Occipital lobe (tissue), 2 donors: Measurements from ENCODE around the gene NCOA6. TPM values are rescaled to one million over a fixed set of nuclear protein-coding genes. Genes with fewer than 3 reads are reported as not detected.
A peak's percentile ranks its signal among the peaks of the same experiment; 100 is the strongest.

Experiments used
- DNase-seq: peaks from one replicate; lab custom pipeline; 2025; lab: John Stamatoyannopoulos, UW
- total RNA-seq: library from RNA; depleted of rRNA; stranded (reverse); fragments of >200 nt; gene quantifications from one replicate; pipeline ENCODE4 v1.2.3, GENCODE V29; 2014

NCOA6 gene
- 60.8 TPM for total RNA-seq

- peak; percentile 85 for DNase-seq
Observed at GRCh38 chr20:34825530-34826362, at the start of gene NCOA6. TSS of gene NCOA6 (minus strand) at chr20:34825651. CDS start at chr20:34782355, 43,296 bp downstream.

GRCh38 chr20:34874094-34874654, 48.7 kb upstream of the NCOA6 start:
- peak; percentile 59 for DNase-seq

- DNase-seq: no peak
Observed at GRCh38 chr20:34873583-34874093, 48.2 kb upstream of the NCOA6 start.

GRCh38 chr20:34872622-34873224, 47.3 kb upstream of the NCOA6 start, which contains the start of gene GGT7:
TSS of gene GGT7 (minus strand) at chr20:34872856. CDS start at chr20:34872815, 41 bp downstream.
- peak; percentile 73 for DNase-seq

GRCh38 chr20:34871966-34872621, 46.6 kb upstream of the NCOA6 start:
- DNase-seq: no peak

DNA sequence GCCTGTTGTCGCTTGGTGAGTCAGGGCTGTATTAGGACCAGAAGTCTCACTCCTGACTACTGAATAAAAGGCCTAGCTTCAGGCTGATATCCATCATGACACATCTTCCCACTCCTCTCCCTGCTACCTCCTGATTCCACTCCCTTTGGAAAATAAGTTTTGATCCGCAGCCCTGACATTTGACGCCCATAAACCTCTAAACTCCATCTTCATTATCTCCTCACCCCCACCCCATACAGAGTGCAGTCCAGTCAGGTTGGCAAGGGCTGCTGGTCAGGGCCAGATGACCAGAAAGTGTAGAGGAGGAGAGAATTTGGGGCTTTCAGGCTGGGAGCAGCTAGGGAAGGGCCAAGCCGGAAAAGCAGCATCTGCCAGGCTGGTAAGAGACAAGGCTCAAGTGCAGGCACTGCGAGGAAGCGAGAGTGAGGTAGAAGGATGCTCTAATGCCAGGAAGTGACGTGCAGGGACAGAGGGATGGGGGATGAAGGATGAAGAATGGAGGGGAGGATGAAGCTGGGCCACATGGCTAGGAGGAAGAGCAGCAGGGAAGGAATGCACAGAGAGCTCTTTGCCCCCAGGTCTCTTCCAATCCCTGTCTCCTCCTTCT, 46.0 kb upstream of the NCOA6 start:
- peak; percentile 37 for DNase-seq

DNA sequence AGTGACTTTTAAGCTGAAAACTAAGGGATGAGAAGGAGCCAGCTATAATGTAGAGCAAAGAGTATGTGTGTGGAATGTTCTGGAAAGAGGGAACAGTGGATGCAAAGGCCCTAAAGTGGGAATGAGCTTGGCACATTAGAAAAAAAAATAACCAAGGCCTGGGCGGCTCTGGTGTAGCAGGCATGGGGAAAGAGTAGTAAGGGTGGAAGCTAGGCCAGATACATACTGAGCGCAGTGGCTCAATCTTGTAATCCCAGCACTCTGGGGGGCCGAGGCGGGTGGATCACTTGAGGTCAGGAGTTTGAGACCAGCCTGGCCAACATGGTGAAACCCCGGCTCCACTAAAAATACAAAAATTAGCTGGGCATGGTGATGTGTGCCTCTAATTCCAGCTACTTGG, 38.8 kb upstream of the NCOA6 start:
- no peak for DNase-seq

DNA sequence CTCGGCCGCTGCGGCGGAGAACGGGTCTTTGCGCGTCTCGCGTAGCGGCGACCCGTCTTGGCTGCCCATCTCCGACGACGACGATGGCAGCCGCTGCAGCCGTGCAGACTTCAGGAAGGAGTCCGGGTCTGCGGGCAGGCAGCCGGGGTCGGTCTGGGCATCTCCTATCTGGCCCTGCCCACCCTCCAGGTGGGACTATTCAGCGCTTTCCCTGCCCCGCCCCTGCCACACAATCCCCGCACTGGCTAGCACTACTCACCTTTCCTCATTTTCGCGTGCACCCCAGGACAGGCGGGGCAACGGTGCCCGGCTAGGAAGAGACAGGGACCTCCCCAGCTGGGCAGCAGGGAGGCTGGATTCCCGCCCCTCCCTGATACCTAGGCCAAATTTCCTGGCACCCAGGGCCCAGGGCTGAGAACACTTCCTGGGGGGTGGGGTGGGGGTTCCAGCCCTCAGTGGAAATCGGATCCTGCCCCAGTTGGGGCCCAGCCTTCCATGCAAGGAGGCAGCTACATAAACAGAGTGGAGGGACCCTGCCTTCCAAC, 38.0 kb upstream of the NCOA6 start:
- DNase-seq: no peak

DNA sequence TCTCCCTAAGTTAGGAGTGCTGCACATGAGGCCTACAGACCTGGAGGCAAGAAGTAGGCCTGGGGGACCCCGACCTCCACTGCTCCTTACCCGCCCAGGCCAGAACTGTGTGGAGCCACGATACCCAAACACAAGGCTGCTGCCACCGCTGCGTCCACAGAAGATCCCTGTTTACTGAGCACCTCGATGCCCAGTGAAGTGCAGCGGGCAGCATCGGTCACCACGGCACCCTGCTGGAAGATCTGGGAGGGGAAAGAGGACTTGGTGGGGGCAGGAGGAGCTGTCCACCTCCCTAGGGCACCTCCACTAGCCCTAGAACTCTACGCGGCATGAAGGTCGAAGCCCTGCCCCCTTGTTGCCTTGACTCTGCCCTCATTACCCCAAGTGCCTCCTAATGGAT, 37.3 kb upstream of the NCOA6 start:
- DNase-seq: no peak

- no peak for DNase-seq
Observed at GRCh38 chr20:34861386-34862084, 36.1 kb upstream of the NCOA6 start.

- DNase-seq: no peak
Observed at GRCh38 chr20:34859826-34860545, 34.5 kb upstream of the NCOA6 start.

- DNase-seq: no peak
Observed at GRCh38 chr20:34859367-34859766, 33.9 kb upstream of the NCOA6 start.

DNA sequence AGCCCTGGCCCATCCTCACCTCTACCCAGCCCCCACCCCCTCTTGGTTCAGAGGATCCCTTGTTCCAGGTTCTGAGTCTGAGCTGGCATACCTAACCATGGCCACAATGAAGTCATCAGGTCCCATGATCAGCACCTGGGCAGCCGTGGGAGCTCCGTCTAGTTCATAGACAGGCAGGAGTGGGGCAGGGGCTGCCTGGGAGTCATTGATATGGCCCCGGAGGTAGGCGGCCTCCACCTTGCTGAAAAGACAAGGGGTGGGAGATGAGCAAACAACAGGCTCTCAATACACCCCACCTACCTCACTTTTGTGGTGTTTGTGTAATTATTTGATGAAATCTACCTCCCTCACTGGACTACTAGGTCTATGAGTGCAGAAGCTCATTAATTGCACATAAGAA, 26.8 kb upstream of the NCOA6 start:
- no peak for DNase-seq

DNA sequence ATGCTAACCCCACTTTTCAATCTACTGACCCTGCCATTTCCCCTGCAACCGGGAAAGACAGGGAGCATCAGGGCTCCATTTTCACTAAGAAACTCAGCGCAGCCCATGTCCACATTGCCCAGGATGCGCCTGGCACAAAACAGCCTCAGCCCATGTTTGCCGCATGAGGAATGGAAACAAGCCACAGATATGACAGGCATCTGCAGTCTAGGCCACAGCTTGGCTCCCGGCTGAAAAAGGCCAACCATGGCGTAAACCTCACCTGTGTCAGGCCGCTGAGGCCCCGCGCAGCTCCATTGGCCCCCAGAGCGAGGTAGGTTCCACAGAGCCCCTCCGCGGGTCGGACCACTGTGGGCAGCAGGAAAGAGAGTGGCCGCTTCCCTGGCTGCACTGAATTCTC, 25.5 kb upstream of the NCOA6 start:
- DNase-seq: no peak

GRCh38 chr20:34849778-34850177, 24.3 kb upstream of the NCOA6 start:
- DNase-seq: no peak

- DNase-seq: no peak
Observed at GRCh38 chr20:34848597-34848996, 23.1 kb upstream of the NCOA6 start.

DNA sequence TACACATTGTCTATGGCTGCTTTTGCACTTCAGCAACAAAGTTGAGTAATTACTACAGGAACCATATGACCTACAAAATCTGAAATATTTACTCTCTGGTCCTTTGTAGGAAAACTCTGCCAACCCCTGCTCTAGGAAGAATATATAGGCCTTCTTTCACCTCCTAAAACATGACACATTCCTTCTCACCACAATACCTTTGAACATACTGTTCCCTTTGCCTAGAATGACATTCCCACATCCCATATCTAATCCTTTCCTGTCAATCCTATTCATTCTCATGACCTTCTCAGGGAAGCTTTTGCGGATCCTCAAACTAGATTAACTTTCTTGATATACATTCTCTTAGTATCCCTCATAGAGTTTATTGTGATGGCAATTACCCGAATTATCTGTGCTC, 18.0 kb upstream of the NCOA6 start:
- no peak for DNase-seq

DNA sequence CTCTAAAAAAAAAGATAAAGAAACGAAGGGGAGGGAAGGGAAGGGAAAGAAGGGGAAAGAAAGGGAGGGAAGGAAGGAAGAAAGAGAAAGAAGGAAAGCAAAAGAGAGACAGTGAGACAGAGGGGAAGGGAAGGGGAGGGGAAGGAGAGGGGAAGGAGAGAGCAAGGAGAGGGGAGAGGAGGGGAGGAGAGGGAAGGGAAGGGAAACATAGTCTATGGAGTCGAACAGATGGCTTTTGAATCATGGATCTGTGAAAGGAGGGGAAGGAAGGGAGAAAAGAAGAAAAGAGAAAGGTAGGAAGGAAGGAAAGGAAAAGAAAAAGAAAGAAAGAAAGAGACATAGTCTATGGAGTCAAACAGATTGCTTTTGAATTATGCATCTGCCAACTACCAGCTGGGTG, 16.7 kb upstream of the NCOA6 start:
- no peak for DNase-seq

GRCh38 chr20:34834459-34834893, 9.0 kb upstream of the NCOA6 start:
- DNase-seq: no peak

GRCh38 chr20:34831936-34832335, 6.5 kb upstream of the NCOA6 start:
- DNase-seq: no peak
